PFSK-1 (cell line): ENCODE results near the gene SLC9A9.

ENCODE experiments used
- FOXP2 ChIP-seq: optimal IDR thresholded peaks from 2 replicates; pipeline ENCODE3; 2011; ENCODE audit warnings: borderline replicate concordance, control low read depth, inconsistent platforms; ENCODE audit not compliant: insufficient read depth; ENCODE audit errors: extremely low read length, extremely low read depth
- POLR2AphosphoS5 ChIP-seq: IDR thresholded peaks from 2 replicates; pipeline ENCODE4 v1.6.1; 2012; ENCODE audit warnings: low read depth, mild to moderate bottlenecking, control low read depth, low read length, moderate library complexity
- REST ChIP-seq, 2 experiments: IDR thresholded peaks; 2 replicates each; pipeline versions ENCODE4 v1.6.1 to v1.8.0; 2011 to 2012; ENCODE audit warnings: low read depth in 2 of 2, low read length in 2 of 2, control low read depth in 1 of 2, inconsistent platforms in 1 of 2, mild to moderate bottlenecking in 1 of 2, moderate library complexity in 1 of 2; ENCODE audit not compliant: insufficient read depth in 1 of 2
- SIN3A ChIP-seq: IDR thresholded peaks from 2 replicates; pipeline ENCODE4 v1.6.1; 2012; ENCODE audit warnings: mild to moderate bottlenecking, low read length, moderate library complexity, borderline replicate concordance; ENCODE audit not compliant: insufficient read depth
- TAF1 ChIP-seq: IDR thresholded peaks from 2 replicates; pipeline ENCODE4 v1.6.1; 2012; ENCODE audit warnings: low read length, control low read depth, borderline replicate concordance; ENCODE audit not compliant: insufficient read depth

The SLC9A9 gene

DNA sequence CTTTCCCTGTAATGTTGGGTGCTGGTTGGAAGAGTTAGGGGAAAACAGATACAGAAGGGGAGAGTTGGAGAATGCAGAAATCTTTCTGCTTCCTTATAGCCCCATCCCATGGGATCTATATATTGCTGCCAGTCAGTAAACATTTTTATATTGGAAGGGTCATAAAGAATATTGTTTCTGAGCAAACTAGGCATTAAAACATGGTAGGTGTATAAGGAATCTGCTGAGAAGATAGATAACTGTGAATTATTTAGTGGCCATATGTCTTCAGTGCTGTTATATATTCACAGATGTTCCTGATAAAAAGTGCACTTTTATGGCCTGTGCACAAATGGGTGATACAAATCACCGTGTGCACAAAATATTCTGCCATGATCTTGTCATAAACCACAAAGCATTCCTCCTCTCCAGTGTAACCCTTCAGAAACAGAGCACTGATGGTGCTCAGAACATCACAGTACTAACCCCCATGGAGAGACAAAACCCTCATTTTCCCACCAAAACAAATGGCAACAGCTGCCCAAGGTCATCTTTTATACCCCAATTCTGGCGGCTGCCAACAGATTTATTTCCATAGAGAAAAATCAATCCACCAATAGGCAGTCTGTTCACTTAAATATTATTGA is 269.3 kb downstream of the SLC9A9 start:
- TF ChIP-seq REST (IDR thresholded peaks at IDR 0.05; ENCODE audit: insufficient read depth in 1 of 2, low read depth in 2 of 2, low read length in 2 of 2) (no peak), FOXP2 (no peak), POLR2AphosphoS5 (no peak), SIN3A (no peak), TAF1 (no peak)

DNA sequence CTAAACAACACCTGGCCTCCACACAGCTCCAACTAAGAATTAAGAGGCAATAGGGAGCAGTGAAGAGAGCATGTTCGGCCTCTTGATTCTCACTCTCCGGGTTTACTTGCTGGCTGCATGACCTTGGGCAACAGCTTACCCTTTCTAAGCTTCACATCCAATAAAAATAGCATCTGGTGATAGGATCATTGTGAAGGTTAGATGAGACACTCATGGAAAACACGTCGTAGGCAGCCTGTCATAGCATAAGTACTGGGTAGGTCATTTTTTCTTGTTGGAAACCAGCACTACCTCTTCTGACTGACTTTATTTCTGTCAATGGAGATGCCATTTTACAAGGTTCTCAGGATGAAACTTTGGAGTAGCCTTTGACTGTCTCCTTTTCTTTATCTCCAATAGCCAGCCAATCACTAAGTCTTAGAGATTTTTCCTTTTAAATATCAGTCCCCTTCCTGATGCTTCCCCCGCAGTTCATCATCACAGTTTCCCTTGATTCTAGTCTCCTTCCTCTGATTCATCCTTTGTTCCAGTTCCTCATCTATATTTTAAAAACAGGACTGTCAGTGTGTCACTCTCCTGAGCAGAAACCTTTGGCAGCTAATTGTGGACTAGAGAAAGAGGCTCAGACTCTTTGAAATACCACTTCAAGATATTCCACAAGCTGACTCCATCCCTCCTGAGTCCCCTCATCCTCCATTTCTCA is 271.5 kb downstream of the SLC9A9 start:
- TF ChIP-seq REST (IDR thresholded peaks at IDR 0.05; ENCODE audit: insufficient read depth in 1 of 2, low read depth in 2 of 2, low read length in 2 of 2) (no peak), POLR2AphosphoS5 (no peak), TAF1 (no peak), SIN3A (no peak), FOXP2 (no peak)

DNA sequence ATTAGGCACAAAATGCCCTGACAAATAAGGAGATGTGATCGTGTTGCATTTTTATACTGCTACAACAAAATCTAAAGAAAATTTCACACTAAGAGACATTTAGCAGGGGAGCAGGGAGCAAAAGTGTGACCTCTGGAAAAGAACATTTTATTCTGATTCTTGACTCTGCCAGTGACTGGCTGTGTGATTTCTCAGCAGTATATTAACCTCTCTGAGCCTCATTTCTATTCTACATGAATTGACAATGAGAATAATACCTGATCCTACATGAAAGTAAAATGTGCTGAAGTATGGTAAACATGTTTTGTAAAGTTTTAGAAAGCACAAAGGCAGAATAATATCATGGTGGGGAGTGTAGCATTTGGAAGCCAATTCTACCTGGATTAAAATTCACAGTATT is 273.3 kb downstream of the SLC9A9 start:
- TF ChIP-seq SIN3A (no peak), POLR2AphosphoS5 (no peak), FOXP2 (no peak), TAF1 (no peak), REST (IDR thresholded peaks at IDR 0.05; ENCODE audit: insufficient read depth in 1 of 2, low read depth in 2 of 2, low read length in 2 of 2) (no peak)

- TF ChIP-seq TAF1 (no peak), FOXP2 (no peak), POLR2AphosphoS5 (no peak), REST (IDR thresholded peaks at IDR 0.05; ENCODE audit: insufficient read depth in 1 of 2, low read depth in 2 of 2, low read length in 2 of 2) (no peak), SIN3A (no peak)
Measured at GRCh38 chr3:143573610-143574303, 274.5 kb downstream of the SLC9A9 start.
